ENCODE results near the gene PDE4B. TPM values are rescaled to one million over a fixed set of nuclear protein-coding genes. Genes with fewer than 3 reads are reported as not detected.

PDE4B gene
- total and polyA plus RNA-seq, 10 of the 15 experiments (the other 5 are each of a cell fraction or from before 2014, with no cell fraction given) = 3.0 to 13.2 (median 5.7) TPM

DNA sequence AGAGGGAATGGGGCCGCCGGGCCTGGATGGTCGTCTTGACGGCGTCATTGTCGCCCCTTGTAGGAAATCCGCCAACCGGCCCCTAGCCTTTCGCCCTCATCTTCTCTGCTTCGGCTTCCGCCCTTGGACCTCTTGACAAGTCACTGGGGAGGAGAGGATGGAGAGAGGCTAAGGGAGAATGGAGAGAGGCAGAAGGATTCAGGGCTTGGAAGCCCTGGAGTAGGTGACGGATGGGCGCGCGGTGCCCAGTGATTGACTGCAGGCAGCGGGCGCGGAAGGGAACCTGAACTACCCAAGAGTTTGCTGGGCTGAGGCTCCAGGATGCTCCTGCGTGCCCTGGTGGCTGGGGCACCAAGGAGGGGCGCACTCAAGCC lies 651 bp downstream of the PDE4B start:
- ChIA-PET POLR2A (no interaction called here), SMC1A (ENCODE audit: uncharacterized antibody, unreplicated experiment) (no interaction called here), CTCF (no interaction called here), RAD21 (ENCODE audit: unreplicated experiment) (no interaction called here)
- H3K4me2 ChIP-seq (ENCODE audit: control insufficient read depth, insufficient read depth) = no peak overlapping the region
- H3K27me3 ChIP-seq (replicated peaks in 1 of 2; ENCODE audit: control insufficient read depth in 2 of 2, insufficient read depth in 2 of 2, low read length in 1 of 2) = peaks cover 1 to 7% of the 10 kb centered on the region in 2 experiments
- H3K4me1 ChIP-seq (ENCODE audit: control insufficient read depth, insufficient read depth, low read length) = no peaks in the 10 kb centered on the region
- intact Hi-C loops (cut with micrococcal nuclease; ENCODE audit: unreplicated experiment) (no loop called here), in situ Hi-C loops (cut with MboI) (no loop called here)
- BruUV-seq (replicated peaks) = no TSS peak
- H4K20me1 ChIP-seq (ENCODE audit: control insufficient read depth, insufficient read depth) = no peaks in the 10 kb centered on the region
- H3K9ac ChIP-seq (ENCODE audit: control insufficient read depth, insufficient read depth, low read length) = no peak overlapping the region
- no peak overlapping the region for H3K4me3 ChIP-seq
- WGBS (ENCODE audit: insufficient coverage, insufficient replicate concordance, low lambda C conversion rate, missing lambda C conversion rate) = 42% methylated on average over 20 of the region's 20 CpGs
- no peaks in the 10 kb centered on the region for H3K79me2 ChIP-seq (ENCODE audit: control insufficient read depth, insufficient read depth, low read length)
- DNase-seq (ENCODE audit: low read depth, low spot score) (no peak), ATAC-seq (no peak), FAIRE-seq (no peak)
- no peak overlapping the region for H2AFZ ChIP-seq (ENCODE audit: control insufficient read depth, low read depth, low read length)
- no peak overlapping the region for H3K27ac ChIP-seq (ENCODE audit: control insufficient read depth, insufficient read depth)
- no peaks in the 10 kb centered on the region for H3K36me3 ChIP-seq (ENCODE audit: control insufficient read depth in 2 of 2, insufficient read depth in 2 of 2, low read length in 1 of 2)
- H3K9me3 ChIP-seq (replicated peaks; ENCODE audit: control insufficient read depth, insufficient read depth, low read length) = no peaks in the 10 kb centered on the region; the same call in 2 of the 3 replicates
- TF ChIP-seq RCOR1 (conservative IDR thresholded peaks at IDR 0.05; ENCODE audit: low read depth, low read length) (no peak), PML (IDR thresholded peaks at IDR 0.05; ENCODE audit: low read length) (no peak), BRCA1 (IDR thresholded peaks at IDR 0.05; ENCODE audit: low read depth, low read length) (no peak), NFXL1 (IDR thresholded peaks at IDR 0.05; ENCODE audit: borderline replicate concordance) (no peak), ZZZ3 (IDR thresholded peaks at IDR 0.05; ENCODE audit: control insufficient read depth, insufficient read length, low read depth) (no peak), STAT1 (conservative IDR thresholded peaks at IDR 0.05) (no peak), DPF2 (IDR thresholded peaks at IDR 0.05) (no peak), NBN (IDR thresholded peaks at IDR 0.05) (no peak)
- TF ChIP-seq, protein P1, sequence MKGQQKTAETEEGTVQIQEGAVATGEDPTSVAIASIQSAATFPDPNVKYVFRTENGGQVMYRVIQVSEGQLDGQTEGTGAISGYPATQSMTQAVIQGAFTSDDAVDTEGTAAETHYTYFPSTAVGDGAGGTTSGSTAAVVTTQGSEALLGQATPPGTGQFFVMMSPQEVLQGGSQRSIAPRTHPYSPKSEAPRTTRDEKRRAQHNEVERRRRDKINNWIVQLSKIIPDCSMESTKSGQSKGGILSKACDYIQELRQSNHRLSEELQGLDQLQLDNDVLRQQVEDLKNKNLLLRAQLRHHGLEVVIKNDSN (IDR thresholded peaks at IDR 0.05; ENCODE audit: borderline replicate concordance, extremely low read length, insufficient read depth, low read depth, low read length) = no peak
- TF ChIP-seq, protein P2, sequence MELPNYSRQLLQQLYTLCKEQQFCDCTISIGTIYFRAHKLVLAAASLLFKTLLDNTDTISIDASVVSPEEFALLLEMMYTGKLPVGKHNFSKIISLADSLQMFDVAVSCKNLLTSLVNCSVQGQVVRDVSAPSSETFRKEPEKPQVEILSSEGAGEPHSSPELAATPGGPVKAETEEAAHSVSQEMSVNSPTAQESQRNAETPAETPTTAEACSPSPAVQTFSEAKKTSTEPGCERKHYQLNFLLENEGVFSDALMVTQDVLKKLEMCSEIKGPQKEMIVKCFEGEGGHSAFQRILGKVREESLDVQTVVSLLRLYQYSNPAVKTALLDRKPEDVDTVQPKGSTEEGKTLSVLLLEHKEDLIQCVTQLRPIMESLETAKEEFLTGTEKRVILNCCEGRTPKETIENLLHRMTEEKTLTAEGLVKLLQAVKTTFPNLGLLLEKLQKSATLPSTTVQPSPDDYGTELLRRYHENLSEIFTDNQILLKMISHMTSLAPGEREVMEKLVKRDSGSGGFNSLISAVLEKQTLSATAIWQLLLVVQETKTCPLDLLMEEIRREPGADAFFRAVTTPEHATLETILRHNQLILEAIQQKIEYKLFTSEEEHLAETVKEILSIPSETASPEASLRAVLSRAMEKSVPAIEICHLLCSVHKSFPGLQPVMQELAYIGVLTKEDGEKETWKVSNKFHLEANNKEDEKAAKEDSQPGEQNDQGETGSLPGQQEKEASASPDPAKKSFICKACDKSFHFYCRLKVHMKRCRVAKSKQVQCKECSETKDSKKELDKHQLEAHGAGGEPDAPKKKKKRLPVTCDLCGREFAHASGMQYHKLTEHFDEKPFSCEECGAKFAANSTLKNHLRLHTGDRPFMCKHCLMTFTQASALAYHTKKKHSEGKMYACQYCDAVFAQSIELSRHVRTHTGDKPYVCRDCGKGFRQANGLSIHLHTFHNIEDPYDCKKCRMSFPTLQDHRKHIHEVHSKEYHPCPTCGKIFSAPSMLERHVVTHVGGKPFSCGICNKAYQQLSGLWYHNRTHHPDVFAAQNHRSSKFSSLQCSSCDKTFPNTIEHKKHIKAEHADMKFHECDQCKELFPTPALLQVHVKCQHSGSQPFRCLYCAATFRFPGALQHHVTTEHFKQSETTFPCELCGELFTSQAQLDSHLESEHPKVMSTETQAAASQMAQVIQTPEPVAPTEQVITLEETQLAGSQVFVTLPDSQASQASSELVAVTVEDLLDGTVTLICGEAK (IDR thresholded peaks at IDR 0.05; ENCODE audit: borderline replicate concordance) = no peak
- TF ChIP-seq, protein P3, sequence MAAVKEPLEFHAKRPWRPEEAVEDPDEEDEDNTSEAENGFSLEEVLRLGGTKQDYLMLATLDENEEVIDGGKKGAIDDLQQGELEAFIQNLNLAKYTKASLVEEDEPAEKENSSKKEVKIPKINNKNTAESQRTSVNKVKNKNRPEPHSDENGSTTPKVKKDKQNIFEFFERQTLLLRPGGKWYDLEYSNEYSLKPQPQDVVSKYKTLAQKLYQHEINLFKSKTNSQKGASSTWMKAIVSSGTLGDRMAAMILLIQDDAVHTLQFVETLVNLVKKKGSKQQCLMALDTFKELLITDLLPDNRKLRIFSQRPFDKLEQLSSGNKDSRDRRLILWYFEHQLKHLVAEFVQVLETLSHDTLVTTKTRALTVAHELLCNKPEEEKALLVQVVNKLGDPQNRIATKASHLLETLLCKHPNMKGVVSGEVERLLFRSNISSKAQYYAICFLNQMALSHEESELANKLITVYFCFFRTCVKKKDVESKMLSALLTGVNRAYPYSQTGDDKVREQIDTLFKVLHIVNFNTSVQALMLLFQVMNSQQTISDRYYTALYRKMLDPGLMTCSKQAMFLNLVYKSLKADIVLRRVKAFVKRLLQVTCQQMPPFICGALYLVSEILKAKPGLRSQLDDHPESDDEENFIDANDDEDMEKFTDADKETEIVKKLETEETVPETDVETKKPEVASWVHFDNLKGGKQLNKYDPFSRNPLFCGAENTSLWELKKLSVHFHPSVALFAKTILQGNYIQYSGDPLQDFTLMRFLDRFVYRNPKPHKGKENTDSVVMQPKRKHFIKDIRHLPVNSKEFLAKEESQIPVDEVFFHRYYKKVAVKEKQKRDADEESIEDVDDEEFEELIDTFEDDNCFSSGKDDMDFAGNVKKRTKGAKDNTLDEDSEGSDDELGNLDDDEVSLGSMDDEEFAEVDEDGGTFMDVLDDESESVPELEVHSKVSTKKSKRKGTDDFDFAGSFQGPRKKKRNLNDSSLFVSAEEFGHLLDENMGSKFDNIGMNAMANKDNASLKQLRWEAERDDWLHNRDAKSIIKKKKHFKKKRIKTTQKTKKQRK (IDR thresholded peaks at IDR 0.05; ENCODE audit: low read depth, low read length) = no peak
- TF ChIP-seq, protein P4, sequence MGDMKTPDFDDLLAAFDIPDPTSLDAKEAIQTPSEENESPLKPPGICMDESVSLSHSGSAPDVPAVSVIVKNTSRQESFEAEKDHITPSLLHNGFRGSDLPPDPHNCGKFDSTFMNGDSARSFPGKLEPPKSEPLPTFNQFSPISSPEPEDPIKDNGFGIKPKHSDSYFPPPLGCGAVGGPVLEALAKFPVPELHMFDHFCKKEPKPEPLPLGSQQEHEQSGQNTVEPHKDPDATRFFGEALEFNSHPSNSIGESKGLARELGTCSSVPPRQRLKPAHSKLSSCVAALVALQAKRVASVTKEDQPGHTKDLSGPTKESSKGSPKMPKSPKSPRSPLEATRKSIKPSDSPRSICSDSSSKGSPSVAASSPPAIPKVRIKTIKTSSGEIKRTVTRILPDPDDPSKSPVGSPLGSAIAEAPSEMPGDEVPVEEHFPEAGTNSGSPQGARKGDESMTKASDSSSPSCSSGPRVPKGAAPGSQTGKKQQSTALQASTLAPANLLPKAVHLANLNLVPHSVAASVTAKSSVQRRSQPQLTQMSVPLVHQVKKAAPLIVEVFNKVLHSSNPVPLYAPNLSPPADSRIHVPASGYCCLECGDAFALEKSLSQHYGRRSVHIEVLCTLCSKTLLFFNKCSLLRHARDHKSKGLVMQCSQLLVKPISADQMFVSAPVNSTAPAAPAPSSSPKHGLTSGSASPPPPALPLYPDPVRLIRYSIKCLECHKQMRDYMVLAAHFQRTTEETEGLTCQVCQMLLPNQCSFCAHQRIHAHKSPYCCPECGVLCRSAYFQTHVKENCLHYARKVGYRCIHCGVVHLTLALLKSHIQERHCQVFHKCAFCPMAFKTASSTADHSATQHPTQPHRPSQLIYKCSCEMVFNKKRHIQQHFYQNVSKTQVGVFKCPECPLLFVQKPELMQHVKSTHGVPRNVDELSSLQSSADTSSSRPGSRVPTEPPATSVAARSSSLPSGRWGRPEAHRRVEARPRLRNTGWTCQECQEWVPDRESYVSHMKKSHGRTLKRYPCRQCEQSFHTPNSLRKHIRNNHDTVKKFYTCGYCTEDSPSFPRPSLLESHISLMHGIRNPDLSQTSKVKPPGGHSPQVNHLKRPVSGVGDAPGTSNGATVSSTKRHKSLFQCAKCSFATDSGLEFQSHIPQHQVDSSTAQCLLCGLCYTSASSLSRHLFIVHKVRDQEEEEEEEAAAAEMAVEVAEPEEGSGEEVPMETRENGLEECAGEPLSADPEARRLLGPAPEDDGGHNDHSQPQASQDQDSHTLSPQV (IDR thresholded peaks at IDR 0.05) = no peak

All from GM12878 (cell line).